ENCODE results near the gene WASHC3. TPM values are rescaled to one million over a fixed set of nuclear protein-coding genes. Genes with fewer than 3 reads are reported as not detected.

The WASHC3 gene
- total and polyA plus RNA-seq, 10 of the 15 experiments (the other 5 are each of a cell fraction or from before 2014, with no cell fraction given) = 18.8 to 106 (median 64.3) TPM

GRCh38 chr12:101968770-101969169 lies 93.0 kb downstream of the WASHC3 start:
- Histone ChIP-seq H3K9ac (ENCODE audit: control insufficient read depth, insufficient read depth, low read length) (no peak overlapping the region), H3K4me1 (ENCODE audit: control insufficient read depth, insufficient read depth, low read length) (peaks cover 8% of the 10 kb centered on the region; the same call in 1 of the 2 replicates), H2AFZ (ENCODE audit: control insufficient read depth, low read depth, low read length) (no peak overlapping the region), H4K20me1 (ENCODE audit: control insufficient read depth, insufficient read depth) (no peaks in the 10 kb centered on the region), H3K4me2 (ENCODE audit: control insufficient read depth, insufficient read depth) (no peak overlapping the region), H3K79me2 (ENCODE audit: control insufficient read depth, insufficient read depth, low read length) (peaks cover 9% of the 10 kb centered on the region), H3K4me3 (no peak overlapping the region), H3K27me3 (replicated peaks in 1 of 2; ENCODE audit: control insufficient read depth in 2 of 2, insufficient read depth in 2 of 2, low read length in 1 of 2) (no peaks in the 10 kb centered on the region), H3K36me3 (ENCODE audit: control insufficient read depth in 2 of 2, insufficient read depth in 2 of 2, low read length in 1 of 2) (peaks cover 0 to 5% of the 10 kb centered on the region in 2 experiments), H3K9me3 (replicated peaks; ENCODE audit: control insufficient read depth, insufficient read depth, low read length) (no peaks in the 10 kb centered on the region; the same call in 1 of the 3 replicates), H3K27ac (ENCODE audit: control insufficient read depth, insufficient read depth) (no peak overlapping the region)
- RAD21 ChIA-PET (ENCODE audit: unreplicated experiment) = no interaction called here
- intact Hi-C loops (cut with micrococcal nuclease; ENCODE audit: unreplicated experiment) = no loop called here
- SMC1A ChIA-PET (ENCODE audit: uncharacterized antibody, unreplicated experiment) = no interaction called here
- WGBS (ENCODE audit: insufficient coverage, insufficient replicate concordance, low lambda C conversion rate, missing lambda C conversion rate) = 53% methylated on average over 1 of the region's 1 CpG
- no peak for FAIRE-seq
- in situ Hi-C loops (cut with MboI) = no loop called here
- no peak for TF ChIP-seq PAX8 (IDR thresholded peaks at IDR 0.05)
- no peak for TF ChIP-seq ZBED1 (IDR thresholded peaks at IDR 0.05; ENCODE audit: borderline replicate concordance)
- no peak for TF ChIP-seq PAX5 (IDR thresholded peaks at IDR 0.05; ENCODE audit: borderline replicate concordance, low read depth, low read length)
- TF ChIP-seq MYC (IDR thresholded peaks at IDR 0.05; ENCODE audit: insufficient read depth, insufficient read length, insufficient replicate concordance, low read length, severe bottlenecking) = no peak
- TF ChIP-seq KDM1A (IDR thresholded peaks at IDR 0.05; ENCODE audit: borderline replicate concordance) = no peak
- no peak for TF ChIP-seq E4F1 (IDR thresholded peaks at IDR 0.05; ENCODE audit: borderline replicate concordance, partially characterized antibody)
- DNase-seq (ENCODE audit: low read depth, low spot score) = no peak
- peak; percentile 43; the same call in 2 of the 3 replicates for ATAC-seq
- CTCF ChIA-PET = no interaction called here
- no TSS peak for BruUV-seq (replicated peaks)
- POLR2A ChIA-PET = no interaction called here
